Right cardiac atrium (tissue), 5 donors: ENCODE measurements around the gene PGF. TPM values are rescaled to one million over a fixed set of nuclear protein-coding genes. Genes with fewer than 3 reads are reported as not detected.

ENCODE experiments used
- ATAC-seq, 2 donors: fragments of 200-7000 bp; cut with Tn5 transposase; one replicate each; pipeline versions ENCODE4 v1.8.0 to v1.9.1; 2020; ENCODE audit warnings: moderate library complexity in 2 of 2, mild to moderate bottlenecking in 1 of 2
- DNase-seq, 3 donors: peaks; one replicate each; pipeline ENCODE4 v3.0.0-alpha.2; 2020
- H3K27ac ChIP-seq: one replicate; pipeline ENCODE4 v1.5.1; 2013; ENCODE audit warnings: mild to moderate bottlenecking, low read length, control low read depth, moderate library complexity
- H3K27me3 ChIP-seq: one replicate; pipeline ENCODE4 v1.6.1; 2013; ENCODE audit not compliant: control insufficient read depth, insufficient read depth
- H3K4me1 ChIP-seq: one replicate; pipeline ENCODE4 v1.6.1; 2013; ENCODE audit warnings: low read length; ENCODE audit not compliant: control insufficient read depth, insufficient read depth
- H3K4me3 ChIP-seq: one replicate; pipeline ENCODE4 v1.5.1; 2013; ENCODE audit warnings: low read length, control low read depth
- H3K9me3 ChIP-seq: one replicate; pipeline ENCODE4 v1.6.1; 2013; ENCODE audit warnings: low read length; ENCODE audit not compliant: control insufficient read depth
- WGBS: extraction: QIAGEN DNeasy Blood & Tissue Kit; methylation state at CpG from one replicate; pipeline ENCODE4 v1.1.7; 2013; 5-methylcytosine and 5-hydroxymethylcytosine counted together
- intact Hi-C, 4 donors: fragments of 100-400 bp; cut with DNase I; formaldehyde crosslinking; loops; one replicate each; pipeline versions ENCODE4 v1.11.0 to v1.14.0; 2022 to 2023
- polyA plus RNA-seq: library from polyadenylated mRNA; stranded (reverse); fragments of 200-250 nt; gene quantifications from one replicate; pipeline ENCODE4 v1.2.3, GENCODE V29; 2013
- total RNA-seq, 4 donors: library from RNA; stranded (reverse); fragmentation: NEBNext Ultra II Directional; extraction: Animal tissue kit (Norgen Biotek cat#: 25700); gene quantifications; one replicate each; pipeline ENCODE4 v1.2.1, GENCODE V29; 2021
- donor health status: healthy with polysubstance abuse.
- donor health status: DM: no; HTN: yes; CAD: no.
- donor health status: DM: no; HTN: no; CAD: no.
- donor health status: DM: no; HTN: yes; CAD: no; lungs with severe emphysema.
- donor health status: DM: yes; HTN: yes; CAD: no.

Gene PGF
- total and polyA plus RNA-seq, 5 donors, result 2.9 to 5.9 (median 4.2) TPM

GRCh38 chr14:74927225-74927624, 28.2 kb downstream of the PGF start:
- Histone ChIP-seq H3K27ac (no peak overlapping the region), H3K9me3 (no peaks in the 10 kb centered on the region), H3K4me3 (no peak overlapping the region), H3K27me3 (no peaks in the 10 kb centered on the region), H3K4me1 (peaks cover under 1% of the 10 kb centered on the region)
- WGBS, result 80% methylated on average over 6 of the region's 6 CpGs
- intact Hi-C loops, result no loop called here
- DNase-seq (no peak), ATAC-seq (no peak)

- Histone ChIP-seq H3K4me1 (no peaks in the 10 kb centered on the region), H3K27ac (no peak overlapping the region), H3K9me3 (no peaks in the 10 kb centered on the region), H3K4me3 (no peak overlapping the region), H3K27me3 (no peaks in the 10 kb centered on the region)
- intact Hi-C loops, result no loop called here
- peak in 1 of 3 donors; percentile 42 for DNase-seq
- no peak for ATAC-seq
- 86% methylated on average over 11 of the region's 11 CpGs for WGBS
Measured at GRCh38 chr14:74924061-74924460, 31.3 kb downstream of the PGF start.

- Histone ChIP-seq H3K4me3 (peak within 1 kb of the TSS; percentile 49), H3K4me1 (no peaks in the 10 kb centered on the region), H3K9me3 (no peaks in the 10 kb centered on the region), H3K27ac (peak within 1 kb of the TSS; percentile 5), H3K27me3 (no peaks in the 10 kb centered on the region)
- DNase-seq, result peak; percentile 85 to 95 (median 91)
- peak; percentile 95 to 97 for ATAC-seq
- intact Hi-C loops, result no loop called here
- WGBS, result 6% methylated on average over 51 of the region's 51 CpGs
Measured at GRCh38 chr14:74922752-74923401, 32.5 kb downstream of the PGF start, which contains the start of gene RPS6KL1. Gene RPS6KL1 (minus strand): TSS chr14:74923260. CDS start chr14:74921541, 1,719 bp downstream.

GRCh38 chr14:74921987-74922751, 33.2 kb downstream of the PGF start:
- H3K4me1 ChIP-seq, result peaks cover 6% of the 10 kb centered on the region
- no peaks in the 10 kb centered on the region for H3K27me3 ChIP-seq
- H3K9me3 ChIP-seq, result no peaks in the 10 kb centered on the region
- DNase-seq (no peak), ATAC-seq (no peak)
- intact Hi-C loops, result no loop called here
- no peak overlapping the region for H3K27ac ChIP-seq
- WGBS, result 80% methylated on average over 19 of the region's 19 CpGs
- peak overlapping the region; percentile 49 for H3K4me3 ChIP-seq

GRCh38 chr14:74921053-74921620, 34.3 kb downstream of the PGF start:
- DNase-seq (no peak), ATAC-seq (no peak)
- Histone ChIP-seq H3K9me3 (no peaks in the 10 kb centered on the region), H3K27ac (no peak overlapping the region), H3K4me1 (peaks cover 10% of the 10 kb centered on the region), H3K27me3 (no peaks in the 10 kb centered on the region), H3K4me3 (no peak overlapping the region)
- intact Hi-C loops, result no loop called here
- 94% methylated on average over 19 of the region's 19 CpGs for WGBS

GRCh38 chr14:74920281-74920680, 35.1 kb downstream of the PGF start:
- DNase-seq (peak in 1 of 3 donors; percentile 46), ATAC-seq (no peak)
- Histone ChIP-seq H3K4me1 (peaks cover 14% of the 10 kb centered on the region), H3K27me3 (no peaks in the 10 kb centered on the region), H3K27ac (no peak overlapping the region), H3K4me3 (no peak overlapping the region), H3K9me3 (no peaks in the 10 kb centered on the region)
- 90% methylated on average over 4 of the region's 4 CpGs for WGBS
- intact Hi-C loops, result no loop called here

GRCh38 chr14:74919421-74920165, 35.8 kb downstream of the PGF start:
- peaks cover 14% of the 10 kb centered on the region for H3K4me1 ChIP-seq
- no peak overlapping the region for H3K27ac ChIP-seq
- H3K9me3 ChIP-seq, result no peaks in the 10 kb centered on the region
- intact Hi-C loops, result loop anchor here in 1 of 4 donors (10.0 kb wide), 1 partner anchor 175 kb away; no protein-coding TSS in a partner anchor
- 88% methylated on average over 22 of the region's 22 CpGs for WGBS
- H3K4me3 ChIP-seq, result no peak overlapping the region
- ATAC-seq, result no peak
- H3K27me3 ChIP-seq, result no peaks in the 10 kb centered on the region
- no peak for DNase-seq

GRCh38 chr14:74918380-74918779, 37.0 kb downstream of the PGF start:
- intact Hi-C loops, result loop anchor here in 1 of 4 donors (10.0 kb wide), 1 partner anchor 176 kb away; no protein-coding TSS in a partner anchor
- Histone ChIP-seq H3K4me1 (peaks cover 16% of the 10 kb centered on the region), H3K4me3 (no peak overlapping the region), H3K9me3 (no peaks in the 10 kb centered on the region), H3K27me3 (no peaks in the 10 kb centered on the region), H3K27ac (no peak overlapping the region)
- ATAC-seq, result no peak
- WGBS, result 96% methylated on average over 9 of the region's 9 CpGs
- peak in 1 of 3 donors; percentile 56 for DNase-seq

GRCh38 chr14:74917646-74918081, 37.7 kb downstream of the PGF start:
- 12% methylated on average over 13 of the region's 13 CpGs for WGBS
- intact Hi-C loops, result loop anchor here in 1 of 4 donors (10.0 kb wide), 1 partner anchor 177 kb away; no protein-coding TSS in a partner anchor
- ATAC-seq (peak; percentile 67 to 79), DNase-seq (peak; percentile 79 to 93 (median 93))
- H3K4me3 ChIP-seq, result no peak overlapping the region
- no peaks in the 10 kb centered on the region for H3K9me3 ChIP-seq
- no peaks in the 10 kb centered on the region for H3K27me3 ChIP-seq
- H3K27ac ChIP-seq, result peak overlapping the region; percentile 63
- H3K4me1 ChIP-seq, result peaks cover 16% of the 10 kb centered on the region

- ATAC-seq (peak; percentile 1 to 3), DNase-seq (no peak)
- Histone ChIP-seq H3K27me3 (no peaks in the 10 kb centered on the region), H3K4me1 (peaks cover 16% of the 10 kb centered on the region), H3K27ac (peak overlapping the region; percentile 63), H3K9me3 (no peaks in the 10 kb centered on the region), H3K4me3 (no peak overlapping the region)
- WGBS, result 80% methylated on average over 5 of the region's 5 CpGs
- intact Hi-C loops, result loop anchor here in 1 of 4 donors (10.0 kb wide), 1 partner anchor 178 kb away; no protein-coding TSS in a partner anchor
Measured at GRCh38 chr14:74917178-74917543, 38.2 kb downstream of the PGF start.
